Suprapubic skin (tissue), 3 donors: ENCODE measurements around the gene LHFPL6.

Experiments
- CTCF ChIP-seq, 2 donors: fragments of 200-600 bp in 1 of 2; fragments of 450-650 bp in 1 of 2; sonication (generic) in 1 of 2; IDR thresholded peaks; one replicate each; pipeline ENCODE4 v1.5.1; 2016 to 2019; ENCODE audit warnings: antibody characterized with exemption in 2 of 2, mild to moderate bottlenecking in 1 of 2, moderate library complexity in 1 of 2
- EP300 ChIP-seq: sonication (generic); formaldehyde crosslinking; IDR thresholded peaks from one replicate; pipeline ENCODE4 v1.6.1; 2017; ENCODE audit warnings: antibody characterized with exemption
- POLR2A ChIP-seq, 2 donors: fragments of 450-650 bp; IDR thresholded peaks; one replicate each; pipeline ENCODE4 v1.6.1; 2017; ENCODE audit warnings: antibody characterized with exemption in 2 of 2, mild to moderate bottlenecking in 2 of 2, moderate library complexity in 2 of 2

- TF ChIP-seq POLR2A (IDR thresholded peaks at IDR 0.05): no peak
- no peak for TF ChIP-seq CTCF (IDR thresholded peaks at IDR 0.05)
- no peak for TF ChIP-seq EP300
Observed at GRCh38 chr13:39349391-39349960, 253.5 kb downstream of the LHFPL6 start.
